Nephron progenitor cell (in vitro differentiated cells): ENCODE results near the gene IBTK.
"Not testable (repeated sequence)": the region's sequence is repeated elsewhere in the genome, so short reads cannot be mapped to it uniquely, and the experiment has no call there.

Experiments
- DNase-seq: peaks from one replicate; pipeline ENCODE4 v3.0.0; 2021
- H3K27ac Mint-ChIP-seq: 2 replicates; pipeline ENCODE4 v1.8.0; 2021; ENCODE audit warnings: mild to moderate bottlenecking, moderate library complexity, mixed read lengths
- H3K27me3 Mint-ChIP-seq: 2 replicates; pipeline ENCODE4 v1.8.0; 2021; ENCODE audit warnings: mild to moderate bottlenecking, low read depth, mixed read lengths; ENCODE audit not compliant: poor library complexity
- H3K36me3 Mint-ChIP-seq: 2 replicates; pipeline ENCODE4 v1.8.0; 2021; ENCODE audit warnings: low read depth, mixed read lengths
- H3K4me1 Mint-ChIP-seq: 2 replicates; pipeline ENCODE4 v1.8.0; 2021; ENCODE audit warnings: mixed read lengths
- H3K4me3 Mint-ChIP-seq: 2 replicates; pipeline ENCODE4 v1.8.0; 2021; ENCODE audit warnings: mild to moderate bottlenecking, moderate library complexity, mixed read lengths
- H3K9me3 Mint-ChIP-seq: 2 replicates; pipeline ENCODE4 v1.8.0; 2021; ENCODE audit warnings: mild to moderate bottlenecking, moderate library complexity, mixed read lengths
- CTCF ChIP-seq: fragments of 200-600 bp; sonication (generic); IDR thresholded peaks from 2 replicates; pipeline ENCODE4 v1.5.0; 2021; ENCODE audit warnings: antibody characterized with exemption

Gene IBTK

GRCh38 chr6:82166493-82166892, 81.1 kb downstream of the IBTK start:
- Mint-ChIP-seq H3K27ac (no peak overlapping the region), H3K27me3 (no peaks in the 10 kb centered on the region), H3K36me3 (peaks cover 55% of the 10 kb centered on the region), H3K4me3 (no peak overlapping the region), H3K4me1 (no peaks in the 10 kb centered on the region), H3K9me3 (no peaks in the 10 kb centered on the region)
- TF ChIP-seq CTCF = no peak
- DNase-seq = no peak

- Mint-ChIP-seq H3K9me3 (peaks cover 19% of the 10 kb centered on the region), H3K36me3 (peaks cover 6% of the 10 kb centered on the region), H3K27me3 (no peaks in the 10 kb centered on the region), H3K4me1 (no peaks in the 10 kb centered on the region), H3K27ac (no peak overlapping the region), H3K4me3 (no peak overlapping the region)
- TF ChIP-seq CTCF = no peak
- DNase-seq = no peak
Measured at GRCh38 chr6:82160255-82160990, 87.1 kb downstream of the IBTK start.

GRCh38 chr6:82152786-82153185, 94.8 kb downstream of the IBTK start:
- DNase-seq, H3K4me3 Mint-ChIP-seq, H3K4me1 Mint-ChIP-seq, H3K27me3 Mint-ChIP-seq, H3K27ac Mint-ChIP-seq, H3K36me3 Mint-ChIP-seq: not testable (repeated sequence)
- peaks cover 53% of the 10 kb centered on the region for H3K9me3 Mint-ChIP-seq

- not testable (repeated sequence) for DNase-seq, H3K4me1 Mint-ChIP-seq, H3K27me3 Mint-ChIP-seq, H3K36me3 Mint-ChIP-seq, H3K27ac Mint-ChIP-seq, H3K4me3 Mint-ChIP-seq
- peaks cover 41% of the 10 kb centered on the region for H3K9me3 Mint-ChIP-seq
Measured at GRCh38 chr6:82151147-82151546, 96.4 kb downstream of the IBTK start.

- no peak for DNase-seq
- H3K4me1 Mint-ChIP-seq = peaks cover 25% of the 10 kb centered on the region
- TF ChIP-seq CTCF = no peak
- no peaks in the 10 kb centered on the region for H3K27me3 Mint-ChIP-seq
- H3K27ac Mint-ChIP-seq = no peak overlapping the region
- H3K36me3 Mint-ChIP-seq = no peaks in the 10 kb centered on the region
- H3K9me3 Mint-ChIP-seq = peaks cover 5% of the 10 kb centered on the region
- H3K4me3 Mint-ChIP-seq = no peak overlapping the region
Measured at GRCh38 chr6:82145926-82146452, 101.6 kb downstream of the IBTK start.

GRCh38 chr6:82144852-82145340, 102.6 kb downstream of the IBTK start:
- H3K4me3 Mint-ChIP-seq = no peak overlapping the region
- no peaks in the 10 kb centered on the region for H3K27me3 Mint-ChIP-seq
- H3K4me1 Mint-ChIP-seq = peaks cover 25% of the 10 kb centered on the region
- DNase-seq = no peak
- no peaks in the 10 kb centered on the region for H3K9me3 Mint-ChIP-seq
- H3K36me3 Mint-ChIP-seq = no peaks in the 10 kb centered on the region
- H3K27ac Mint-ChIP-seq = no peak overlapping the region
- no peak for TF ChIP-seq CTCF
